Measurements from ENCODE around the gene GDPD5.

Gene GDPD5

DNA sequence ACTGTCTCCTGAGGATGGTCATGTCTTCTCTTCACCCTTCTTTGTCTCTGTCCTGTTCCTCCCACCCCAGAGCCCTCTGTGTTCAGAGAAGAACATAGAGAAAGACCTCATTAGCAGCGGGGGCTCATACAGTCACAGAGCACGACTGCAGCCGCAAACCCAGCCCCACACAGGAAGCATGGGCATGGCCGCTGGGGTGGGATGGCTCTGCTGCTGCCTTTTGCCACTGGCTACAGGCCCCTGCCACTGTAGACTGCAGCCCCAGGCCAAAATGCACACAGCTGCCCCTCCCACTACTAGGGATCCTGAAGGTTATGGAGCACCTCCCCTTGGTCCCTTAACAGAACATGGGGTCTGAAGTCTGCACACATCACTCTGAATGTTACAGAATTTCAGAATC lies 57.9 kb downstream of the GDPD5 start:
- Histone ChIP-seq H3K4me3 (no peak overlapping the region), H3K9me3 (no peaks in the 10 kb centered on the region), H3K9ac (no peak overlapping the region), H3K4me2 (peak overlapping the region; percentile 18), H3K27ac (no peak overlapping the region), H3K36me3 (no peaks in the 10 kb centered on the region), H3K27me3 (no peaks in the 10 kb centered on the region), H4K20me1 (no peaks in the 10 kb centered on the region), H3K4me1 (peaks cover 51% of the 10 kb centered on the region)
- no peak for TF ChIP-seq Cebpa-rat (IDR thresholded peaks at IDR 0.05)

DNA sequence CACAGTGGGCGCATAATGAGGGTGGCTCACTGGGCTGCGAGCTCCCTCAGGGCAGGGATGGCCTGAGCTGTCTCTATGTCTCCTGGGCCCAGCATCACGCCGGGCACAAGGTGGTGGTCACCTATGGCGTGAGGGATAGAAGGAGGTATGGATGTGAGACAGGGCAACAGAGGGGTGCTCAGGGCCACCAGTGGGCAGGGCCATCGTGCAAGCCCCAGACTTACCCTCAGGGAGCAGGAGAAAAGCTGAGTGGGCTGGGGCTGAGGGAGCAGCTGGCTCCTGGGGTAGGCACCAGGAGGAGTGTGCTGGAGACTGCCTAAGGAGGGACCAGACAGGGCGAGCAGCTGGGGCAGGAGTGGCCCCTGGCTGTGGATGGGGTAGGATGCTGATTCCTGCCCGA lies 58.4 kb downstream of the GDPD5 start:
- no peaks in the 10 kb centered on the region for H4K20me1 ChIP-seq
- no peaks in the 10 kb centered on the region for H3K9me3 ChIP-seq
- H3K4me2 ChIP-seq = peak overlapping the region; percentile 18; the same call in 1 of the 2 replicates
- no peak for TF ChIP-seq Cebpa-rat (IDR thresholded peaks at IDR 0.05)
- no peak overlapping the region for H3K9ac ChIP-seq
- H3K27me3 ChIP-seq = no peaks in the 10 kb centered on the region
- H3K4me1 ChIP-seq = peaks cover 50% of the 10 kb centered on the region
- H3K27ac ChIP-seq = no peak overlapping the region
- H3K36me3 ChIP-seq = no peaks in the 10 kb centered on the region
- H3K4me3 ChIP-seq = no peak overlapping the region

- Histone ChIP-seq H3K9me3 (no peaks in the 10 kb centered on the region), H3K27me3 (no peaks in the 10 kb centered on the region), H3K9ac (no peak overlapping the region), H3K27ac (no peak overlapping the region), H3K4me3 (no peak overlapping the region), H4K20me1 (no peaks in the 10 kb centered on the region), H3K36me3 (no peaks in the 10 kb centered on the region), H3K4me1 (peaks cover 36% of the 10 kb centered on the region), H3K4me2 (no peak overlapping the region)
- no peak for TF ChIP-seq Cebpa-rat (IDR thresholded peaks at IDR 0.05)
These were observed 59.8 kb downstream of the GDPD5 start for GRCh38 chr11:75465701-75466531.

GRCh38 chr11:75463106-75463774 lies 62.5 kb downstream of the GDPD5 start:
- Histone ChIP-seq H3K4me3 (no peak overlapping the region), H4K20me1 (no peaks in the 10 kb centered on the region), H3K36me3 (no peaks in the 10 kb centered on the region), H3K9ac (no peak overlapping the region), H3K27me3 (no peaks in the 10 kb centered on the region), H3K4me2 (no peak overlapping the region), H3K4me1 (peaks cover 10% of the 10 kb centered on the region), H3K27ac (no peak overlapping the region), H3K9me3 (no peaks in the 10 kb centered on the region)
- TF ChIP-seq Cebpa-rat (IDR thresholded peaks at IDR 0.05) = no peak

DNA sequence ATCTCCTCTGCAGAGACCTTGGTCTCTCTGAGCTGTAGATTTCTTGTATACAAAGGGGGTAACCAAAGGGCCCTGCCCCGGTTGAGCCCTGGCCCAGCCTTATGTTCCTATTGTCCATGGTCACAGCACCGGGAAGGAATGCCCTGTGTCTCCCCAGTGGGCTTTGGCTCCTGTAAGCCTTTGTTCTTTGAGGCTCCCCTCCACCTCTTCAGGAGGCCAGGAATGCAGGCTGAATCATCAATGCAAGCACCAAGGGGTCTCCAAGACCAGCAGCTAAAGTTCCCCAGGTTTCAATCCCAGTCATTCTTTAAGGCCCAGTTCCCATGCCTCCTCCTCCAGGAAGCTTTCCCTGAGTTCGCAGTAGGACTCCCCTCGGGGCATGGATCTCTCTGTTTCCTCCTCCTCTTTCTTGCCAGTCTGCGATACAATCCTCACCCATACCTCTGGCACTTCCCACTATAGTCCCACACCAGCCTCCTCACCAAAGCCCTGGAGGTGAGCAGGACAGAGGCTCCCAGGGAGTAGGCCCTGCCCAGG lies 63.6 kb downstream of the GDPD5 start:
- Histone ChIP-seq H3K4me3 (no peak overlapping the region), H3K36me3 (no peaks in the 10 kb centered on the region), H3K9ac (no peak overlapping the region), H4K20me1 (no peaks in the 10 kb centered on the region), H3K27ac (no peak overlapping the region), H3K4me1 (no peaks in the 10 kb centered on the region), H3K27me3 (no peaks in the 10 kb centered on the region), H3K4me2 (no peak overlapping the region), H3K9me3 (no peaks in the 10 kb centered on the region)
- TF ChIP-seq Cebpa-rat (IDR thresholded peaks at IDR 0.05) = no peak

GRCh38 chr11:75461151-75461550 lies 64.6 kb downstream of the GDPD5 start:
- Histone ChIP-seq H3K36me3 (no peaks in the 10 kb centered on the region), H3K4me3 (no peak overlapping the region), H3K27ac (no peak overlapping the region), H3K9ac (no peak overlapping the region), H3K4me1 (no peaks in the 10 kb centered on the region), H3K27me3 (no peaks in the 10 kb centered on the region), H4K20me1 (no peaks in the 10 kb centered on the region), H3K4me2 (no peak overlapping the region), H3K9me3 (no peaks in the 10 kb centered on the region)
- TF ChIP-seq Cebpa-rat (IDR thresholded peaks at IDR 0.05) = no peak

GRCh38 chr11:75456596-75457183 lies 69.1 kb downstream of the GDPD5 start:
- no peak for TF ChIP-seq Cebpa-rat (IDR thresholded peaks at IDR 0.05)

GRCh38 chr11:75454987-75455386 lies 70.8 kb downstream of the GDPD5 start:
- Histone ChIP-seq H3K4me1 (no peaks in the 10 kb centered on the region), H3K9me3 (no peaks in the 10 kb centered on the region), H3K4me2 (no peak overlapping the region), H3K9ac (no peak overlapping the region), H3K27me3 (no peaks in the 10 kb centered on the region), H4K20me1 (no peaks in the 10 kb centered on the region), H3K27ac (no peak overlapping the region), H3K4me3 (no peak overlapping the region), H3K36me3 (no peaks in the 10 kb centered on the region)
- TF ChIP-seq Cebpa-rat (IDR thresholded peaks at IDR 0.05) = no peak

More at GRCh38 chr11:75456596-75457183, 69.1 kb downstream of the GDPD5 start:
- H3K27me3 ChIP-seq = no peaks in the 10 kb centered on the region
- H3K27ac ChIP-seq = no peak overlapping the region
- H4K20me1 ChIP-seq = no peaks in the 10 kb centered on the region
- no peak overlapping the region for H3K4me2 ChIP-seq
- no peak overlapping the region for H3K9ac ChIP-seq
- no peaks in the 10 kb centered on the region for H3K9me3 ChIP-seq
- no peaks in the 10 kb centered on the region for H3K4me1 ChIP-seq
- H3K4me3 ChIP-seq = no peak overlapping the region
- no peaks in the 10 kb centered on the region for H3K36me3 ChIP-seq

DNA sequence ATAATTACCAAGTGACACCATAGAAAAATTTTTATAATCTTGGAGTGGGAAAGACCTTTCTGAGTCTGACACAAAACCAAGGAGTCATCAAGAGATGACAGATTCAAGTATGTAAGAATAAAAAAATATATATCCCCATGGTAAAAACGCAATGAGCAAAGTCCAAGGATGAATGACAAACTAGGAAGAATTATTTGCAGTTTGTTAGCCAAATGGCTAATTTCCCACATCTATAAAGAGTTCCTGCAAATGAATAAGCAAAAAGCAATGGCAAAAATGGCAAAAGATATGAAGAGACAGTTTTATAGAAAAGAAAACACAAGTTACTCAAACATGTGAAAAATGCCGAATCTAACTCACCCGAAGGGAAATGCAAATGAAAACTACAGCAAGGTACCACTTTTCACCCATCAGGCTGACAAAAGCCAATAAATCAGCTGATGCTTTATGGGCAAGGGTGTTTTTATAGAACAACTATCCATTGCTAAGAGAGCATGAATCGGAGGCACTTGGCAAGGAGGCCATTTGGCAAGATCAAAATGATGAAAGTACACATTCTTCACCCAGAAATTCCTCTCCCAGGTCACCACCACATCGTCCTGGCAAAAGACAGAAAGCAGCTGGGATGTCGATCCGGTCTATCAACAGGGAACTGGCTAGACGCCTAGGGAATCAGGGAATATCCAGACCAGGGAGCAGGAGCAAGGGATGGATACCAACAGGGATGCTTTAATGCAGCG lies 71.7 kb downstream of the GDPD5 start:
- Histone ChIP-seq H3K4me1 (no peaks in the 10 kb centered on the region), H3K9ac (no peak overlapping the region), H3K4me2 (no peak overlapping the region), H4K20me1 (no peaks in the 10 kb centered on the region), H3K36me3 (no peaks in the 10 kb centered on the region), H3K4me3 (no peak overlapping the region), H3K9me3 (no peaks in the 10 kb centered on the region), H3K27me3 (no peaks in the 10 kb centered on the region), H3K27ac (no peak overlapping the region)
- TF ChIP-seq Cebpa-rat (IDR thresholded peaks at IDR 0.05) = no peak
